ENCODE measurements around the gene MACO1. TPM values are rescaled to one million over a fixed set of nuclear protein-coding genes. Genes with fewer than 3 reads are reported as not detected.
"Not testable (repeated sequence)": the region's sequence is repeated elsewhere in the genome, so short reads cannot be mapped to it uniquely, and the experiment has no call there.

MACO1 gene, protein sequence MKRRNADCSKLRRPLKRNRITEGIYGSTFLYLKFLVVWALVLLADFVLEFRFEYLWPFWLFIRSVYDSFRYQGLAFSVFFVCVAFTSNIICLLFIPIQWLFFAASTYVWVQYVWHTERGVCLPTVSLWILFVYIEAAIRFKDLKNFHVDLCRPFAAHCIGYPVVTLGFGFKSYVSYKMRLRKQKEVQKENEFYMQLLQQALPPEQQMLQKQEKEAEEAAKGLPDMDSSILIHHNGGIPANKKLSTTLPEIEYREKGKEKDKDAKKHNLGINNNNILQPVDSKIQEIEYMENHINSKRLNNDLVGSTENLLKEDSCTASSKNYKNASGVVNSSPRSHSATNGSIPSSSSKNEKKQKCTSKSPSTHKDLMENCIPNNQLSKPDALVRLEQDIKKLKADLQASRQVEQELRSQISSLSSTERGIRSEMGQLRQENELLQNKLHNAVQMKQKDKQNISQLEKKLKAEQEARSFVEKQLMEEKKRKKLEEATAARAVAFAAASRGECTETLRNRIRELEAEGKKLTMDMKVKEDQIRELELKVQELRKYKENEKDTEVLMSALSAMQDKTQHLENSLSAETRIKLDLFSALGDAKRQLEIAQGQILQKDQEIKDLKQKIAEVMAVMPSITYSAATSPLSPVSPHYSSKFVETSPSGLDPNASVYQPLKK
- total RNA-seq (10 to 100 TPM; 26.9 to 28.0 TPM), polyA plus RNA-seq (1 to 10 TPM; 7.6 to 8.8 (median 7.6) TPM), total RNA-seq (50.4 to 85.1 (median 68.2) reads per million in 6 experiments)

DNA sequence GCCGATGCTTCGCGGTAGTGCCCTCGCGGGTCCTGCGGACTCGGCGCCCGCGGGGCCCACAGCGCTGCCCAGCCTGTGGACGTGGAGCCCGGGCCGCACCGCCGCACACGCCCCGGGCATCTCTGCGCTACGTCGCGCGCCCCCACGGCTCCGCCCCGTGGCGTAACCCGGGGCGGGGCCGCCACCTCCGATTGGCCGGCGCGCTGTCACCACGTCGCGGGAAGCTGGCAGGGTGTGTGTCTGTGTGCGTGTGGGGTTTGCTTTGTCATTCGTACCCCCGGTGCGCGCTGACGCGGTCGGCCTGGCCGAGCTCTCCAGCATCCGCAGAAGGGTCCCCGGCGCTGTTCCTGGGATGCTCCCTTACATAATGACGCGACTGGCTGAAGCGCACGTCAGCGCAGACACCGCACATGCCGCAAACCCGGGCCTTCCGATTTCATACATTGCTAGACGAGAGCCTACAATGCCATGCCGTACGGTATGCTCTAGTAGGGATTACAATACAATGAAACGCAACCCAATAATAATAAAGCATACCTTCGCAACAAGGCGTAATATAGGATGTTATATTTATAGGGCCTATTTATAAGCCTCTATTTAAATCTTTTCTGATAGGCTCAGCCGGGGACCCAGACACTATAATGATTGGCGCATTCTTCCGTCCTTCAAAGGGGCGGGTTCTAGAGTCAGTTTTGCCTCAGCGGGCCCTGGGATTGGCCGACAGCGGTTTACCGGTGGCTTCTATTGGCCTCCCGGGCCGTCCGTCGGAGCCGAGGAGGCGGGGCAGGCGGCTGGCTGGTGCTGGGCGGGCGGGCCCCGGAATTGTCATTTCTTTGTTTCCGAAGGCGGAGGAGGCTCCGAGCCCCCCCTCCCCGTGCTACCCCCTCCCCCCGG lies at the start of gene MACO1:
MACO1 (plus strand) TSS at position 825 of the 894 bp plus-strand sequence. CDS start 202 bp downstream, outside the sequence.
- POLR2A ChIA-PET: interaction anchor here (0.6 to 4.5 kb wide), 21 partner anchors 20 to 1605 kb away, joined by 3 to 20 read pairs (median 5); partner anchors contain the start of genes DHDDS, MTFR1L, RSRP1 and SYF2
- ATAC-seq (peak; percentile 84), DNase-seq (peak; percentile 94 to 99 (median 98))
- H3K4me1 Mint-ChIP-seq: peaks cover 20 to 48% (median 41%) of the 10 kb centered on the region in 4 donors
- no peaks in the 10 kb centered on the region for H3K27me3 Mint-ChIP-seq
- peak within 1 kb of the TSS; percentile 98 to 100 (median 100) for H3K27ac Mint-ChIP-seq
- H3K4me3 Mint-ChIP-seq: peak within 1 kb of the TSS; percentile 93 to 99 (median 98)
- H3K36me3 Mint-ChIP-seq: no peaks in the 10 kb centered on the region
- no peaks in the 10 kb centered on the region for H3K9me3 Mint-ChIP-seq

DNA sequence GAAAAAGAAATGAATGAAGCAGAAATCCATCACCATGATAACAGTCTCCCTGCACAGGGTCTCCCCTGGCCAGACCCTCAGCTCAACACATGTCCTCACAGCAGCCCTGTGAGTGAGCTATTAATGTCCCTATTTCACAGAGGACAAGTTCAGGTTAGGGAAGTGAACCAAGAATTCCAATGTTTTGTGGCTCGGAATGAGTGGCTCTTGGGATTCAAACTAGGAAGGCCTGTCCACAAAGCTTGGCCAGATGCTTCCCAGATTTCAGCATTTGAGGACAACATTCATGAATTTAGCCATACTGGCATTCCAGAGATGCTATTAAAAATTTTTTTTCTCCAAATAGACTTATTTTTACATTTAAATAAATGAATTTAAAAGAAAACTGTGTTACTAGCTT lies 48.2 kb upstream of the MACO1 start:
- H3K36me3 Mint-ChIP-seq, H3K4me1 Mint-ChIP-seq, ATAC-seq, H3K27me3 Mint-ChIP-seq, H3K27ac Mint-ChIP-seq, POLR2A ChIA-PET, DNase-seq, H3K4me3 Mint-ChIP-seq, H3K9me3 Mint-ChIP-seq: not testable (repeated sequence)

DNA sequence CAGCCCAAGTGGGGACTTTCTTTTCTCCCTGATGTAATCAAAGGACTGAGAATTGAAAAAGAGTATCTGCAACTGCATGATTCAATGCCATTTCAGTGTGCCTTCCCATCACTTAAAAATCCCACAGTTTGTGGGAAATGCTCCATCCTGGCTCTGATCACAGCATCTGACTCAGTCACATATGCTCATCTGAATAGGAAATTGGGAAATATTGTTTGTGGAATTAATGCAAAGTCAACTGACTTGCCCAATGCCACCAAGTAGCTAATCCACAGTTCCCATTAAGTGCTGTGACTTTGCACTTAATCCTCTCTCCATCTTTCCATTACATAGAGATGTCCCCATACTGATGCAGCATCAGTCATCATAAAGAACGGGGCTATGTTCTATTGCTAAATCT lies 47.6 kb upstream of the MACO1 start:
- H3K4me1 Mint-ChIP-seq, H3K27me3 Mint-ChIP-seq, H3K4me3 Mint-ChIP-seq, H3K27ac Mint-ChIP-seq, H3K9me3 Mint-ChIP-seq, ATAC-seq, POLR2A ChIA-PET, H3K36me3 Mint-ChIP-seq, DNase-seq: not testable (repeated sequence)

DNA sequence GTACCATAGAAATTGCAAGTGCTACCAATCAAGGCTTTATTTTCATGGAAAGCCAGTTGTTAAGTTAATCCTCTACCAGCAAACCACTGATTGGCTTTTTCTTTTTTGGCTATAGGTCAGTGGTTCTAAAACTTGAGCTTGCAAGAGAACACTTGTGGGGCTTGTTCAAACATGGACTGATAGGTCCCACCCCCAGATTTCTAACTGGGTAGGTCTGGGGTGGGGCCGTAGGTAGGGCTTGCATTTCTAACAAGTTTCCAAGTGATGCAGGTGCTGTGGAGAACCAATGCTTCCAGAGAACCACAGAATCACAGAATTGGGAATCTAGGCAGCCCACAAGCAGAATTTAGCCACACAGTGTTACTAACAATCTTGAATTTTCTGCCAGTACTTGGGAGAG lies 46.8 kb upstream of the MACO1 start:
- H3K27ac Mint-ChIP-seq, H3K4me1 Mint-ChIP-seq, H3K9me3 Mint-ChIP-seq, H3K27me3 Mint-ChIP-seq, POLR2A ChIA-PET, H3K4me3 Mint-ChIP-seq, DNase-seq, ATAC-seq, H3K36me3 Mint-ChIP-seq: not testable (repeated sequence)

DNA sequence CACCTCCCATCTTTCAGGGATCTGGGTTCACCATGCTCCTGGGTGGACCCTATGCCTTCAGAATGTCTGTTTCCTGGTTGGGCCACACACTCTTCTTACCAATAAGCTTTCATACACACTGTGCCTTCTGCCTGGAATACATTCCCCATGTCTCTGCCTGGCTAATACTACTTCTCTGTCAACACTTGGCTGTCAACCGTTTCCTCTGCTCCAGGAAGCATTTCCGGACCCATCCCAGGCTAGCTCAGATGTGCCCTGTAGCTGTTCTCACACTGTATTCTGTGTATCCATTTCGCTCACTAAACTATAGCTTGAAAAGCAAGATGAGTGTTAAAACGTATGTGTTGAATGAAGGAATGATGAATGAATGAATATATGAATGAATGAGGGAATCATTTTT lies 43.6 kb upstream of the MACO1 start:
- H3K9me3 Mint-ChIP-seq, H3K4me3 Mint-ChIP-seq, H3K4me1 Mint-ChIP-seq, DNase-seq, ATAC-seq, POLR2A ChIA-PET, H3K27me3 Mint-ChIP-seq, H3K36me3 Mint-ChIP-seq, H3K27ac Mint-ChIP-seq: not testable (repeated sequence)

DNA sequence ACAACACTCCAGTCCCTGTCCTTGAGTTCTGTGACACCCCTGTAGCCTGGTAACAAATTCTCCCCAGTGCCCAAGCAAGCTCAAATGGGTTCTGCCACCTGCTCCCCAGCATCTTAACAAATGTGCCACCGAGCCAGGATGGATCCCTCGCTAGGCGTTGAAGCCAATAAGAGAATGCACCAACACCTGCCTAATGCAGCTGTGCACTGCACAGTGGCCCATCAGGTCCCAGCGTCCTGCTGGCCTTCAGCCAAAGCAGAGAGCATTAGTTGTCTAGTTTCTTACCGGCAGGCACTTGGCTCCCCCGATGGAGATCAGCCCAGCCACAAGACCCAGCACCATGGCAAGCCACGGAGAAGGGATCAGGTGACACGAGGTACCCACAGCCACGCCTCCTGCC lies 42.0 kb upstream of the MACO1 start:
- H3K27me3 Mint-ChIP-seq, ATAC-seq, H3K9me3 Mint-ChIP-seq, H3K4me1 Mint-ChIP-seq, POLR2A ChIA-PET, H3K36me3 Mint-ChIP-seq, DNase-seq, H3K4me3 Mint-ChIP-seq: not testable (repeated sequence)
- peak overlapping the region in 2 of 10 donors; percentile 15 to 74 for H3K27ac Mint-ChIP-seq

DNA sequence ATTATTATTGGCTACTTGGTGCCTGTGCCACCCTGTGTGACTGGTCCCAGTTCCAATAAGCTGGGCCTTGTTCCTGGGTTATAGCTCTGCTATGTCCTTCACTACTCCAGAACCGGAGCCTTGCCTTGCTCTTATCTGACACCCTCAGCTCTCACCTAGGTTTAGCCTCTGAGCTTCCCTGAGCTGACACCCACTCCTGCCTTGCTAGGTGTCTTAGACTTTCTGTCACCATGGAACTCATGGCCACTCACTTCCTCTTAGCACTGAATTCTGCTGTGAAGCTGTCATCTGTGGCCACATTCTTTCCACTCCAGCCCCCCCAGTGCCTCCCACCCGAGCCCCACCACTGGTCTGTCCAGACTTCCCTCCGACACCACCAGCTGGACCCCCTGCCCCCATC lies 41.0 kb upstream of the MACO1 start:
- not testable (repeated sequence) for H3K27ac Mint-ChIP-seq, H3K9me3 Mint-ChIP-seq

DNA sequence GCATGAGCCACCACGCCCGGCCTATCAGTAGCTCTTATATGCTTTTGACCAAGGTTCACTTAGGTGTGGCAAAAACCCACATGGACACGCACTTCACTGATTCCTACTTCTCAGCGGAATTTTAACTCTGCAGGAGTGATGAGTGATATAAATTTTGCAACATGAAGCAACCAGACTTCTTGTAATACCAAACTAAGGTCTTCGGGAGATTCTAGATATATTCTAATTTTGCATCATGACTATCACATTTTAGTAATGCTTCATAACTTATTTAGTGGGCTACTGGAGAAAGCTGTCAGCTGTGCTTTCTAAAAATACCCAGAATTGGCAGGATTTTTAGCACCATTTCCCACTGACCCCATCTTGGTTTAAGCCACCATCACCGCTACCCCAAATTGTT lies 37.9 kb upstream of the MACO1 start:
- POLR2A ChIA-PET: no interaction called here
- no peak for DNase-seq
- H3K27ac Mint-ChIP-seq: no peak overlapping the region
- H3K27me3 Mint-ChIP-seq: peaks cover 0 to 3% (median 2%) of the 10 kb centered on the region in 5 donors
- no peaks in the 10 kb centered on the region for H3K9me3 Mint-ChIP-seq
- H3K4me1 Mint-ChIP-seq: no peaks in the 10 kb centered on the region
- peaks cover 0 to 3% (median 0%) of the 10 kb centered on the region in 3 donors for H3K36me3 Mint-ChIP-seq
- no peak for ATAC-seq
- H3K4me3 Mint-ChIP-seq: no peak overlapping the region

More for the DNA sequence above, 41.0 kb upstream of the MACO1 start:
- H3K4me3 Mint-ChIP-seq, H3K4me1 Mint-ChIP-seq, POLR2A ChIA-PET, H3K27me3 Mint-ChIP-seq, DNase-seq, H3K36me3 Mint-ChIP-seq, ATAC-seq: not testable (repeated sequence)

DNA sequence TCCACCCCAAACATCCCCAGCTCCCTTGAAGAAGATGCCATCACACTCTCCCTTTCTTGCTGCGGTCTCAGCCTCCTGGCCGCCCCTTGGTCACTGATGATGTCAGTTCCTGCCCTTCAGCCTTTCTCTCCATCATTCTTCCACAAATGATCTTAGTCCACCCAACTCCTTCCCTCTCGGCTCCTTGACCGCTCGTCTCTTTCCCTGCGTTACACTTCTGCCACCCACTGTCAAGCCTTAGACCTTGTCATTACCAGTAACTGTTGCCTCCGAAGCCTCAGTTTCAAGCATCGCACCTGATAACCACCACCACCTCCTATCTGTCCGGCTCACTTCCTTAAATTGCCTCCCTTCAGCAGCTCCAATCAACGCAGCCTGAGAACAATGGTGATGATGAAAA lies 33.1 kb upstream of the MACO1 start:
- H3K27ac Mint-ChIP-seq: peak overlapping the region in 3 of 10 donors; percentile 24 to 40 (median 31)
- POLR2A ChIA-PET, H3K4me3 Mint-ChIP-seq, H3K27me3 Mint-ChIP-seq, ATAC-seq, H3K36me3 Mint-ChIP-seq, DNase-seq, H3K4me1 Mint-ChIP-seq, H3K9me3 Mint-ChIP-seq: not testable (repeated sequence)

DNA sequence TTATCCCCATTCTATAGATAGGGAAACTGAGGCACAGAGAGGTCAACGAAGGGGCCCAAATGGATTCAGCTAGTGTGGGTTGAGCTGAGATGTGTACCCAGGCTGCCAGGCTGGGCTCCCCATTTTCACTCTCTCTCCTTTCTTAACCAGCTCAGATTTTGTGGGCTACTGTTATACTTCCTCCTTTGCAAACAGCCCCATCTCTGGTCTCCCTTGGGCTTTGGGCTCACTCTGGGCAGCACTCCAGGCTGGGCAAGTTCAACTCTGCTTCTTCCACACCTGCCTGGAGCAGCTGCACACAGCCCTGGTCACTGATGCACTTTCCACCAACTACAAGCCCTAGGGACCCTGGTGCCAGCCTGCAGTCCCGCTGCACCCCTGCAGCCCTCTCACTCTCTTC lies 32.6 kb upstream of the MACO1 start:
- POLR2A ChIA-PET, H3K27ac Mint-ChIP-seq, H3K9me3 Mint-ChIP-seq, H3K36me3 Mint-ChIP-seq, DNase-seq, H3K4me3 Mint-ChIP-seq, H3K27me3 Mint-ChIP-seq, ATAC-seq, H3K4me1 Mint-ChIP-seq: not testable (repeated sequence)

DNA sequence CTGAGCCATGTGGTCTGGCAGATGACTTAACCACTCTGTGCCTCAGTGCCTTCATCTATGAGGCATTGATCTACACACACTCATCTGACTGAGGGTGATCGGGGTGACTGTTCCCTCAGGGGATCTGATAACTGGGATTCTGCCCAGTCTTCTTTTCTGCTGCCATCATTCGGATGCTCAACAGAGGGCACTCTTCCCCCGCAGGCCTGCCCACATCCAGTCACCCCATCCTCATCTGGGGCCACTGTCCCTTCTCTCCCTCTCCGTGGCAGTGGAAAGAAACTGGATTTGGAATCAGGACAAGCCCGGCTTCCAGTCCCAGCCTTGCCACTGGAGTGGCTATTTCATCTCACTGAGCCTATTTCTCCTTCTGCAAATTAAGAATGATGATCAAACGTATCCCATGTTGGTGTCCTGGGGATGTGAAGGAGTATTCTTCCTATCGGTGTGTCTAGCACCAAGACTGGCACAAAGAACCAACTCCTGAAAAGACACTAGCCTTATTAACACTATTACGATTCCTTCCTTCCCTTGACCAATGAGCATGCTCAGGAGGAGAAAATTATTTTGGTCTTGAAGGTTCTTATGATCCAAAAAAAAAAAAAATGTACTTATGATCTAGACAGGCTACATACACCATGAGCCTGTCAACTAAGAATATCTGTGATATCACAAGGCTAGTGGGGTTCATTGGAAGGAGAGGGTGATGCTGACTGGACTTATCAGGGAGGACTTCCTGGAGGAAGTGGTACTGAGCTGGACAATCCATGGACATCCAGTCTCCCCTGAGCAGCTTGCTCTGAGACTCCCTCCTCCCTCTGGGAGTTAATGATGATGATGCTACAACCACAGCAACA lies 27.5 kb upstream of the MACO1 start:
- H3K4me3 Mint-ChIP-seq, H3K9me3 Mint-ChIP-seq, H3K27me3 Mint-ChIP-seq, POLR2A ChIA-PET, H3K36me3 Mint-ChIP-seq, H3K27ac Mint-ChIP-seq, H3K4me1 Mint-ChIP-seq: not testable (repeated sequence)
- ATAC-seq (peak; percentile 72 to 84), DNase-seq (peak in 5 of 10 donors; percentile 6 to 34 (median 26))

DNA sequence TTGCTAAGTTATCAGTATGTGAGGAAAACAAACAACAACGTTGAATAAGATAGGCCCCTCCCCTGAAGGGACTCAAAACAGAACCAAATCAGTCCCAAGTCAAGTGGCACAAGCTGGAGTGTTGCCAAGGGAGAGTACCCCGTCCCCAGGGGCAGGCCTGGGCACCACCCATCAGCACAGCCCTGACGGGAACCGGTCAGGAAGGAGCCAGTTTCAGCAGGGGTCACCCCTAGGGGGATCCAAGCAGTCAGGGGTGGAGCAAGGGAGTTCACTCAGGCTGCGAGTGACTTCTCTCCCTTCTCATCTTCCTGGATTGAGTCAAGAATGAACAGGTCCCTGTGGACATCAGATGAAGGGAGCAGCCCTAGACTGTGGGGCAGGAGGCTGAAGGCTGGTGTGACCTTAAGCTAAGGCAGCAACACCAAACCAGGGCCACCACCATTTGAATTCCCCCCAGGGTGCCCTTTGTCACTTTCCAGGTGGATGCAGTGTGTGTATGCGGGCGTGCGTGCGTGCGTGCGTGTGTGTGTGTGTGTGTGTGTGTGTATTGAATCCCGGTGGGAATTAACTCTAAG lies 24.9 kb upstream of the MACO1 start:
- DNase-seq, H3K9me3 Mint-ChIP-seq, H3K27ac Mint-ChIP-seq, ATAC-seq, H3K27me3 Mint-ChIP-seq, H3K4me1 Mint-ChIP-seq, H3K36me3 Mint-ChIP-seq, POLR2A ChIA-PET, H3K4me3 Mint-ChIP-seq: not testable (repeated sequence)
